H4 (cell line): Measurements from ENCODE around the gene FCER2. TPM values are rescaled to one million over a fixed set of nuclear protein-coding genes. Genes with fewer than 3 reads are reported as not detected.
A peak's percentile ranks its signal among the peaks of the same experiment; 100 is the strongest.

Experiments used
- DNase-seq: peaks from one replicate; pipeline ENCODE4 v3.0.0-alpha.2; 2015; ENCODE audit warnings: low spot score
- total RNA-seq: library from RNA; depleted of rRNA; stranded (reverse); fragments of >200 nt; shearing (Covaris generic); gene quantifications from 2 replicates; pipeline ENCODE4 v1.2.3, GENCODE V29; 2014

Gene FCER2
- total RNA-seq, 1 experiment from 2014 or later = not detected

- DNase-seq = no peak
Observed at GRCh38 chr19:7677669-7678311, 24.1 kb downstream of the FCER2 start.

GRCh38 chr19:7676854-7677253, 25.1 kb downstream of the FCER2 start, which contains the start of gene MCEMP1:
Gene MCEMP1 (plus strand): TSS chr19:7677090. CDS start chr19:7677121, 31 bp downstream.
- no peak for DNase-seq

GRCh38 chr19:7676376-7676775, 25.6 kb downstream of the FCER2 start:
- no peak for DNase-seq

- peak; percentile 85 for DNase-seq
Observed at GRCh38 chr19:7674010-7675005, 27.6 kb downstream of the FCER2 start.

- DNase-seq = no peak
Observed at GRCh38 chr19:7672522-7672921, 29.4 kb downstream of the FCER2 start.

- DNase-seq = no peak
Observed at GRCh38 chr19:7670790-7671189, 31.1 kb downstream of the FCER2 start.

- DNase-seq = no peak
Observed at GRCh38 chr19:7670150-7670783, 31.7 kb downstream of the FCER2 start.

- no peak for DNase-seq
Observed at GRCh38 chr19:7669641-7670040, 32.3 kb downstream of the FCER2 start.

- no peak for DNase-seq
Observed at GRCh38 chr19:7668842-7669241, 33.1 kb downstream of the FCER2 start, which contains the start of gene RETN. Gene RETN (plus strand): TSS chr19:7669049. CDS start chr19:7669327, 278 bp downstream.

- no peak for DNase-seq
Observed at GRCh38 chr19:7665076-7665475, 36.9 kb downstream of the FCER2 start.

- no peak for DNase-seq
Observed at GRCh38 chr19:7663706-7664105, 38.2 kb downstream of the FCER2 start.

- DNase-seq = no peak
Observed at GRCh38 chr19:7662657-7663056, 39.3 kb downstream of the FCER2 start.

- no peak for DNase-seq
Observed at GRCh38 chr19:7661744-7662538, 40.0 kb downstream of the FCER2 start.

- DNase-seq = no peak
Observed at GRCh38 chr19:7658219-7658686, 43.7 kb downstream of the FCER2 start.

- peak; percentile 39 for DNase-seq
Observed at GRCh38 chr19:7657131-7657751, 44.7 kb downstream of the FCER2 start.

- DNase-seq = no peak
Observed at GRCh38 chr19:7655581-7655980, 46.4 kb downstream of the FCER2 start.

GRCh38 chr19:7654401-7654800, 47.5 kb downstream of the FCER2 start:
- no peak for DNase-seq

- DNase-seq = peak; percentile 87
Observed at GRCh38 chr19:7652061-7652641, 49.8 kb downstream of the FCER2 start.

GRCh38 chr19:7650148-7650547, 51.8 kb downstream of the FCER2 start:
- no peak for DNase-seq

GRCh38 chr19:7648265-7649014, 53.5 kb downstream of the FCER2 start:
- no peak for DNase-seq
